Naive thymus-derived CD4-positive, alpha-beta T cell (primary cell): ENCODE results near the gene NEK10. TPM values are rescaled to one million over a fixed set of nuclear protein-coding genes. Genes with fewer than 3 reads are reported as not detected.

Experiments
- ATAC-seq: fragments of 150-1000 bp; cut with Tn5 transposase; 2 replicates; pipeline ENCODE4 v1.10.0; 2021; ENCODE audit warnings: mild to moderate bottlenecking, moderate library complexity
- CTCF ChIA-PET: fragments of 350-600 bp; sonication (Branson Sonifier 250); formaldehyde crosslinking; loops from one replicate; lab custom pipeline; 2021; ENCODE audit warnings: antibody characterized with exemption; lab: Charles Lee
- POLR2A ChIA-PET: fragments of 350-600 bp; sonication (Branson Sonifier 250); formaldehyde crosslinking; loops from one replicate; lab custom pipeline; 2021; ENCODE audit warnings: antibody characterized with exemption, inconsistent platforms; lab: Charles Lee
- DNase-seq, 9 donors: peaks; one replicate each; pipeline versions ENCODE4 v3.0.0 to v3.0.0-alpha.2; 2020 to 2022; ENCODE audit warnings: mixed read lengths in 1 of 9
- H3K27ac ChIP-seq: one replicate; pipeline ENCODE4 v1.7.0; 2013; ENCODE audit warnings: mild to moderate bottlenecking, low read depth, low read length, moderate library complexity
- H3K27me3 ChIP-seq, 2 donors: one replicate each; pipeline ENCODE4 v1.7.0; 2013; ENCODE audit warnings: low read length in 2 of 2, mild to moderate bottlenecking in 2 of 2, moderate library complexity in 2 of 2; ENCODE audit not compliant: control insufficient read depth in 2 of 2, insufficient read depth in 2 of 2
- H3K36me3 ChIP-seq, 3 experiments: 1 replicate in 2 of 3; 2 replicates in 1 of 3; pipeline ENCODE4 v1.7.0; 2013; ENCODE audit warnings: low read length in 3 of 3, mild to moderate bottlenecking in 3 of 3, moderate library complexity in 1 of 3; ENCODE audit not compliant: insufficient read depth in 3 of 3, control insufficient read depth in 2 of 3
- H3K4me1 ChIP-seq, 2 donors: one replicate each; pipeline ENCODE4 v1.7.0; 2013; ENCODE audit warnings: low read length in 2 of 2, mild to moderate bottlenecking in 2 of 2, moderate library complexity in 1 of 2; ENCODE audit not compliant: control insufficient read depth in 2 of 2, insufficient read depth in 2 of 2
- H3K4me3 ChIP-seq: 2 replicates; pipeline ENCODE4 v1.7.0; 2013; ENCODE audit warnings: mild to moderate bottlenecking, low read length
- H3K9me3 ChIP-seq, 3 experiments: 1 replicate in 2 of 3; 2 replicates in 1 of 3; pipeline ENCODE4 v1.7.0; 2013; ENCODE audit warnings: low read length in 3 of 3; ENCODE audit not compliant: control insufficient read depth in 2 of 3
- H3K27ac Mint-ChIP-seq, 9 donors: one replicate each; pipeline ENCODE4 v1.8.0; 2020 to 2022; ENCODE audit warnings: mixed read lengths in 9 of 9, mild to moderate bottlenecking in 8 of 9, moderate library complexity in 5 of 9, inconsistent platforms in 2 of 9
- H3K27me3 Mint-ChIP-seq, 5 donors: one replicate each; pipeline ENCODE4 v1.8.0; 2021 to 2022; ENCODE audit warnings: mixed read lengths in 5 of 5, mild to moderate bottlenecking in 1 of 5
- H3K36me3 Mint-ChIP-seq, 5 donors: one replicate each; pipeline ENCODE4 v1.8.0; 2020 to 2022; ENCODE audit warnings: mixed read lengths in 5 of 5, mild to moderate bottlenecking in 3 of 5, inconsistent platforms in 1 of 5
- H3K4me1 Mint-ChIP-seq, 7 donors: one replicate each; pipeline ENCODE4 v1.8.0; 2020 to 2022; ENCODE audit warnings: mixed read lengths in 7 of 7, mild to moderate bottlenecking in 3 of 7, inconsistent platforms in 1 of 7
- H3K4me3 Mint-ChIP-seq, 10 donors: one replicate each; pipeline ENCODE4 v1.8.0; 2020 to 2022; ENCODE audit warnings: mild to moderate bottlenecking in 10 of 10, mixed read lengths in 10 of 10, moderate library complexity in 6 of 10, inconsistent platforms in 2 of 10
- H3K9me3 Mint-ChIP-seq, 11 donors: one replicate each; pipeline ENCODE4 v1.8.0; 2020 to 2022; ENCODE audit warnings: mixed read lengths in 11 of 11, mild to moderate bottlenecking in 4 of 11, inconsistent platforms in 1 of 11, moderate library complexity in 1 of 11
- intact Hi-C, 2 donors: fragments of 100-400 bp; cut with micrococcal nuclease; formaldehyde crosslinking; loops; one replicate each; pipeline ENCODE4 v1.15.1; 2023
- polyA plus RNA-seq, 2 donors: library from polyadenylated mRNA; unstranded; fragments of 300-500 nt; fragmentation: Illumina TruSeq; gene quantifications; one replicate each; pipeline ENCODE4 v1.2.3, GENCODE V29; 2021
- total RNA-seq, 6 experiments: library from RNA in 5 of 6; stranded (reverse) in 5 of 6; gene quantifications; 1 replicate in 5 of 6; 2 replicates in 1 of 6; pipeline ENCODE4 v1.2.3 and lab custom pipeline; 2021 to 2026

The NEK10 gene
- total and polyA plus RNA-seq, 7 experiments from 2014 or later: 0.64 to 2.0 (median 0.95) TPM; not detected in 2

GRCh38 chr3:27202959-27203358 lies 166.2 kb downstream of the NEK10 start:
- DNase-seq (no peak), ATAC-seq (no peak)
- Histone ChIP-seq H3K4me3 (no peak overlapping the region), H3K9me3 (no peaks in the 10 kb centered on the region), H3K27me3 (no peaks in the 10 kb centered on the region), H3K36me3 (no peaks in the 10 kb centered on the region), H3K27ac (no peak overlapping the region), H3K4me1 (no peaks in the 10 kb centered on the region)
- ChIA-PET POLR2A (no interaction called here), CTCF (no interaction called here)
- H3K9me3 Mint-ChIP-seq: peaks cover 0 to 11% (median 2%) of the 10 kb centered on the region in 11 donors
- no peak overlapping the region for H3K27ac Mint-ChIP-seq
- intact Hi-C loops: no loop called here
- peaks cover 0 to 3% (median 0%) of the 10 kb centered on the region in 5 donors for H3K27me3 Mint-ChIP-seq
- H3K4me3 Mint-ChIP-seq: no peak overlapping the region
- peaks cover 0 to 3% (median 0%) of the 10 kb centered on the region in 5 donors for H3K36me3 Mint-ChIP-seq
- no peaks in the 10 kb centered on the region for H3K4me1 Mint-ChIP-seq

GRCh38 chr3:27201492-27201891 lies 167.7 kb downstream of the NEK10 start:
- H3K36me3 ChIP-seq: no peaks in the 10 kb centered on the region
- Mint-ChIP-seq H3K4me1 (no peaks in the 10 kb centered on the region), H3K27ac (no peak overlapping the region), H3K27me3 (peaks cover 0 to 6% (median 0%) of the 10 kb centered on the region in 5 donors), H3K9me3 (peaks cover 0 to 9% (median 2%) of the 10 kb centered on the region in 11 donors), H3K4me3 (no peak overlapping the region), H3K36me3 (peaks cover 0 to 4% (median 0%) of the 10 kb centered on the region in 5 donors)
- no peaks in the 10 kb centered on the region for H3K9me3 ChIP-seq
- ChIA-PET CTCF (no interaction called here), POLR2A (no interaction called here)
- H3K27ac ChIP-seq: no peak overlapping the region
- DNase-seq (no peak), ATAC-seq (no peak)
- H3K27me3 ChIP-seq: no peaks in the 10 kb centered on the region
- H3K4me3 ChIP-seq: no peak overlapping the region
- H3K4me1 ChIP-seq: no peaks in the 10 kb centered on the region
- intact Hi-C loops: no loop called here

GRCh38 chr3:27200721-27201489 lies 168.3 kb downstream of the NEK10 start:
- no peaks in the 10 kb centered on the region for H3K27me3 ChIP-seq
- Mint-ChIP-seq H3K9me3 (peaks cover 0 to 8% (median 2%) of the 10 kb centered on the region in 11 donors), H3K4me1 (no peaks in the 10 kb centered on the region), H3K27ac (no peak overlapping the region), H3K36me3 (peaks cover 0 to 4% (median 0%) of the 10 kb centered on the region in 5 donors), H3K4me3 (no peak overlapping the region), H3K27me3 (peaks cover 0 to 8% (median 0%) of the 10 kb centered on the region in 5 donors)
- no peaks in the 10 kb centered on the region for H3K4me1 ChIP-seq
- ATAC-seq (no peak), DNase-seq (no peak)
- no peak overlapping the region for H3K27ac ChIP-seq
- ChIA-PET CTCF (no interaction called here), POLR2A (no interaction called here)
- H3K36me3 ChIP-seq: no peaks in the 10 kb centered on the region
- H3K9me3 ChIP-seq: no peaks in the 10 kb centered on the region
- intact Hi-C loops: no loop called here
- no peak overlapping the region for H3K4me3 ChIP-seq

GRCh38 chr3:27194861-27195483 lies 174.2 kb downstream of the NEK10 start:
- no peak overlapping the region for H3K4me3 Mint-ChIP-seq
- H3K9me3 ChIP-seq: no peaks in the 10 kb centered on the region
- intact Hi-C loops: no loop called here
- H3K36me3 ChIP-seq: no peaks in the 10 kb centered on the region
- DNase-seq (no peak), ATAC-seq (no peak)
- peaks cover 0 to 8% (median 0%) of the 10 kb centered on the region in 11 donors for H3K9me3 Mint-ChIP-seq
- H3K4me1 Mint-ChIP-seq: no peaks in the 10 kb centered on the region
- no peak overlapping the region for H3K27ac ChIP-seq
- H3K27me3 ChIP-seq: no peaks in the 10 kb centered on the region
- no peaks in the 10 kb centered on the region for H3K4me1 ChIP-seq
- ChIA-PET CTCF (no interaction called here), POLR2A (no interaction called here)
- peaks cover 0 to 9% (median 0%) of the 10 kb centered on the region in 5 donors for H3K27me3 Mint-ChIP-seq
- no peak overlapping the region for H3K4me3 ChIP-seq
- no peak overlapping the region for H3K27ac Mint-ChIP-seq
- peaks cover 0 to 4% (median 0%) of the 10 kb centered on the region in 5 donors for H3K36me3 Mint-ChIP-seq

GRCh38 chr3:27193056-27193455 lies 176.1 kb downstream of the NEK10 start:
- Histone ChIP-seq H3K9me3 (no peaks in the 10 kb centered on the region), H3K4me1 (no peaks in the 10 kb centered on the region), H3K27ac (no peak overlapping the region), H3K36me3 (no peaks in the 10 kb centered on the region), H3K27me3 (no peaks in the 10 kb centered on the region), H3K4me3 (no peak overlapping the region)
- DNase-seq (no peak), ATAC-seq (no peak)
- POLR2A ChIA-PET: no interaction called here
- Mint-ChIP-seq H3K36me3 (peaks cover 0 to 4% (median 0%) of the 10 kb centered on the region in 5 donors), H3K27me3 (peaks cover 0 to 7% (median 0%) of the 10 kb centered on the region in 5 donors), H3K4me3 (no peak overlapping the region), H3K9me3 (peaks cover 0 to 3% (median 0%) of the 10 kb centered on the region in 11 donors), H3K4me1 (no peaks in the 10 kb centered on the region), H3K27ac (no peak overlapping the region)
- intact Hi-C loops: no loop called here
- CTCF ChIA-PET: no interaction called here

- no peak overlapping the region for H3K4me3 Mint-ChIP-seq
- H3K27ac Mint-ChIP-seq: no peak overlapping the region
- ATAC-seq (no peak), DNase-seq (no peak)
- Histone ChIP-seq H3K36me3 (no peaks in the 10 kb centered on the region), H3K27ac (no peak overlapping the region), H3K4me1 (no peaks in the 10 kb centered on the region), H3K4me3 (no peak overlapping the region), H3K27me3 (no peaks in the 10 kb centered on the region), H3K9me3 (no peaks in the 10 kb centered on the region)
- CTCF ChIA-PET: no interaction called here
- POLR2A ChIA-PET: no interaction called here
- peaks cover 0 to 4% (median 0%) of the 10 kb centered on the region in 5 donors for H3K27me3 Mint-ChIP-seq
- intact Hi-C loops: no loop called here
- no peaks in the 10 kb centered on the region for H3K36me3 Mint-ChIP-seq
- H3K4me1 Mint-ChIP-seq: no peaks in the 10 kb centered on the region
- no peaks in the 10 kb centered on the region for H3K9me3 Mint-ChIP-seq
These were observed 183.2 kb downstream of the NEK10 start for GRCh38 chr3:27186013-27186412.
